Kidney tubule cell (primary cell): ENCODE data around the gene ILK.

Experiments used
- DNase-seq: peaks from one replicate; pipeline ENCODE4 v3.0.0-alpha.2; 2018; ENCODE audit warnings: low spot score

Gene ILK

DNA sequence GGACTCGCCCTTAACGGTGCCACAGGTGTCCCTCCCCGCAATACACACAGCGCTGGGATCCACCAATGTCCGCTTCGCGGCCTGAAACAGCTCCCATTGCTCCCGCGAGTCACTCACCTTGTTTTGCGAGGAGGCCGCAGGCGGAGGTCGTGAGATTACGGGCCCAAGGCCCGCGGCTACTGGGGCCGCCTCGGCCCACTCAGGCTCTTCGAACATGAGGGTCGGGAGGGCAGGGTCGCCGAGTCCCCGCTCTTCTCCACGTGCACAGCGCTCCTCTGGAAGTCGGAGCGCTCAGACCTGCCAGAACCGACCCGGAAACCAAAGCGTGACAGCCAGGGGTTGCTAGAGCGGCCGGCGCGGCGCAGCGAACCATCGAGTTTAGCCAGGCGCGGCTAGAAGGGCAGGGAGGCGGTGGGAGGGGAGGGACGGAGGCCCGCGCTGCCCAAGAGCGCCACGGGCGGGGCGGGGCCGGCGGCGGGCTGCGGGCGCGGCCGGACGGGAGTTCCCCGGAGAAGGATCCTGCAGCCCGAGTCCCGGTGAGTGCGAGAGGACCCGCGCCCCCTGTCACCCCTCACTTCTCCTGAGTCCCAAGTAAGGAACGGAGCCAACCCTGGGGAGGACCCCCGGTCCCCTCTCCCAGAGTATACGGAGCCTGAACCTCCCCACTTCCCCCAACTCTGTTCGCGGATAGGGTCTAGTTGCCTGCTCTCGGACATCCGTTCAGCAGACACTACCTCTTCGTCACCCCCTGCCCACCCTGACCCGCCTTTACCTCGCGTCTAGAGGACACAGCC lies at the start of gene ILK, which contains the start of gene RRP8:
ILK (plus strand) TSS at position 488 of the 794 bp plus-strand sequence. CDS start 498 bp downstream, outside the sequence.
RRP8 (minus strand) TSS at position 330 of the 794 bp plus-strand sequence; CDS start at position 216, 114 bp downstream.
- DNase-seq, result peak; percentile 90

DNA sequence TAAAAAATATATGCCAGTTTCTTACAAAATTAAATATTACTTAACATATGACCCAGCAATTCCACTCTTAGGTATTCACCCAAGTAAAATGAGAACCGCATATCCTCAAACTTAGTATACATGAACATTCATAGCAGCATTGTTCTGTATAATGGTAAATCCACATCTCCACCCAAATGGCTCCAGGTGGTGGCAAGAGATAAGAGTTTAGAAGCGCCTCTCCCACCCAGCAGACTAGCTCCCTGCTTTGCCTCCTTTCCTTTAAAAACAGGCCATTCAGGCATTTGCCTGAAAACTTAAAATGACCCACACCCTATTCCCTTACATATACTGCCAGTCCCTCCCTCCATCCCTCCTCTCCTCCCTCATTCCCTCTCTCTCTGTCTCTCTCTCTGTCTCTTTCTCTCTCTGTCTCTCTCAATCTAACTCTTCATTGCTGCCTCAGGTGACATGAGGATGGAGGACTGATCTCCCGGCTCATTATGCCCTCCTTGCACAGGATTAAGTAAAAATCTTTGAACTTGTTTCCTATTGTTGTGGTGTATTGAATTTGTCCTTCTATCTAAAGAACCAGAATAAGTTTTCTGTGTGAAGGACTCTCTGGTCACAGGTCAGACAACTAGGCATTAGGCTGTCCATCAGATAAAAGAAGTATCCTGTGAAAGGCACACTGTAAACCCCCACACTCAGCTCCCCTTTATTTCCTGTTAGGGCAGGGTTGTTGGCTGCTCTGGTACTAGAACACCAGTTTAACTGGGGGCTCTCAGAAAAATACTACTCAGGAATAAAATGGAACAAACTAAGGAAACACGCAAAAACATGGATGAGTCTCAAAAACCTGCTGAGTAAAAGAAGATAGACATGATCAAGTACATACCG lies 48.5 kb upstream of the ILK start:
- no peak for DNase-seq

DNA sequence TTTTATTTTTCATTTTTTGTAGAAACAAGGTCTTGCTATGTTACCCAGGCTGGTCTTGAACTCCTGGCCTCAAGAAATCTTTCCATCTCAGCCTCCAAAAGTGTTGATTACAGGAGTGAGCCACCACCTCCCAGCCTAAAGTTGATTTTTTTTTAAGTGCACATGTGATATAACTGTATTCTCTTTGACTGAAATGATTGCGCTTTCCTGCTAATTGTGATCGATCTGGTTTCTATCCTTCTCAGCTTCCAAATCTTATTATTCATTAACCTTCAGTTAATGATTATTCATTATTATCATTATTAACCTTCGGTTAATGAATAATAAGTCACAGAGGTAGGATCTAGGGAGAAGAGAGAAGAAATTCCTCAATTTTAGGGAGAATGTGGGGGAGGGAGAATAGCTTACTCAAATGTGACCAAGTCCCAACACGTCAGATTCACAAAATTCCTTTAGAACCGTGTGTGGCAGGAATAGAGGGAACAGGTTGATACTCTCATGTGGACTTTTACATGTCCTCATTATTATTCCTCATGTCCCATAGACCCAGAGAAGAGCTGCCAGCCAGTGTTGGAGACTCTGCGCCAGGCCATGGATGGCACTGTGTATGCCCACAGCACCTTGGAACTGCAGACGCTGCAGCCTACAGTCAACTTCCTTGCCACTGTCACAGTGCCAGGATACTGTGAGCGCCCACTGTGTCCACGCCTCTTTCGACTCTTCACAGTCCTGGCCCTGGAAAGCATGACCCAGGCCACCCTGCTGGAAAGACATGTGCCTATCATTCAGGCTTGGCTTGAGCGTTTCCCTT lies 47.2 kb upstream of the ILK start:
- peak; percentile 61 for DNase-seq

DNA sequence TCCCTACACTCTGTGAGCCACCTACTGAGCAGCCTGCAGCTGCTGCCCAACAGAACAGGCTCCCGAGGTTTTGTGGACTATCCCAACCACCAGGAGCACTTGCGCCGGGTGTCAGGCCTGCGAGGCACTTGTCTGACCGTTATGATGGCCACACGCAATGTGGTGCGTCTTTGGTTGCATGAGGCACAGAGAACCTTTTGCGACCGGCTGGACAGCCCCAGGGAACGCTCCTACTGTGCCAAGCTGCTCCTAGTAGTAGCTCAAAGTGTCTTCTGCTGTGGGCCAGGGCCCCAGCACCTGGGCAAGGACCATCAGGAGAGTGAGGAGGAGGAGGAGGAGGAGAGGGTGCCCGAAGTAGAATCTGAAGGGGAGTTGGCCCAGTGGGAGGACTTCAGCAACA lies 46.5 kb upstream of the ILK start:
- DNase-seq, result no peak

DNA sequence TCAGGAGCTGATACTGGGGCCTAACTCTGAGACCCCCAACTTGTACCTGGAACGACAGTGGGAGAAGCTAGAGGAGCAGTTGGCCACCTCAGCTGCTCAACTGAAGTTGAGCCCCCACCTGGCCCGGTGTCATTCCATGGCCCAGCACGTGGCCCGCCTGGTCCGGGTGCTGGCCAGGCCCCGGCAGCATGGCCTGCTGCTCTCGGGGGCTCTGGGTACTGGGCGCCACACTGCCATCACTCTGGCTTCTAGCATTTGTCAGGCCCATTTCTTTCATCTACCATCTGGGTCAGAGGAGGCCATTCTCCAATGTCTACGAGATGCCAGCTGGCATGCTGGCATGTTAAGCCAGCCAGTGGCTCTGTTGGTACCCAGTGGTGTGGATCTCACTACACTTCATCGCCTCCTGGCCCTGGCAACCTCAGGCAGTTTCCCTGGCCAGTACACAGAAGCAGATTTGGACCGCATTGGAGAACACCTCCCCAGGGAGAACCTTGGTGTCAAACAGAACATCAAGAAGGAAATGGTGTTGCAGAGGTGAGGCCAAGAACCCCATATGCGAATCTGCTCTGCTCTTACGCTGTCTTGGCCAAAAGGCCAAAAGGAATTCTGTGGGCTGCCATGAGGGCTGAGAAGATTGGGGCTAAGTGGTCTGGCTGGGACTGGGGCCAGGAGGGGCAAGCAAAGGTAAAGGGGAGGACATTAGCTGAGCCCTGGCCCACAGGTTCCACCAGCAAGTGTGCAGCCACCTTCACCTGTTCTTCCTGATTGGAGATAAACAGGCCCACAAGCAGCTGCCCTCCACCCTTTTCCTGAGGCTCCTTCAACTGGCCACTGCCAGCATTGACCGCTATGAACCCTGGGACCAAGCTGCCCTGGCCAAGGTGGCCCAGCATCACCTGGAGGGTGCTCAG lies 45.6 kb upstream of the ILK start:
- no peak for DNase-seq

DNA sequence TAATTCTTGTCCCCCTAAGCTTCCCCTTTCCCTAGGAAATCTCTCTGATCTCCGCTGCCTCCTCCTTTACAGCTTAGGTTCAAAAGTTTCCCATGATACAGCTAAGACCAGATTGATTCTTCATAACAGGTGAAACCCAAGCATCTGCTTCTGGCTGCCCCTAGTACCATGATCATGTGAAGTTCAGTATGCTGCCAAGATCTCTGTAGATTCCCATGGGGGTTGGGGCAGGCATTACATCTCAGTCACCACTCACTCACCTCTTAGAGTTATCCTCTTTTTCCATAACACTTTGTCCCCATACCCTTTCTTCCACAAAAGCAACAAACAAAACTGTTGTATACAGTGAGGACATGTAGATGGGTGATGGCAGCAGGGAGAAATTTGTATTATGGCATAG lies 44.2 kb upstream of the ILK start:
- DNase-seq, result no peak

DNA sequence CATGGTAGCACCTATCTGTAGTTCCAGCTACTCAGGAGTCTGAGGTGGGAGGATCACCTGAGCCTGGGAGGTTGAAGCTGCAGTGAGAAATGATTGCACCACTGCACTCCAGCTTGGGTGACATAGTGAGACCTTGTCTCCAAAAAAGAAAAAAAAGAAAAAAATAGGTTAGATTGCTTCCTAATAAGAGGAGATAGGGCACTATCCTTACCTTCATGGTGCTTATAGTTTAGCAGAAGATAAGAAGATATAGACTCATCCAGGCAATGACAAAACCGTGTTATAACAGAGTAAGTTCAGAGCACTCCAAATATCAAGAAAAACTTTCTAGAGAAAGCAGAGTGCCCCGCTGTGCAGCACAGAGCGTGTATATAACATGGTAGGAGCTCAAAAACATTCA lies 42.3 kb upstream of the ILK start:
- DNase-seq, result no peak

DNA sequence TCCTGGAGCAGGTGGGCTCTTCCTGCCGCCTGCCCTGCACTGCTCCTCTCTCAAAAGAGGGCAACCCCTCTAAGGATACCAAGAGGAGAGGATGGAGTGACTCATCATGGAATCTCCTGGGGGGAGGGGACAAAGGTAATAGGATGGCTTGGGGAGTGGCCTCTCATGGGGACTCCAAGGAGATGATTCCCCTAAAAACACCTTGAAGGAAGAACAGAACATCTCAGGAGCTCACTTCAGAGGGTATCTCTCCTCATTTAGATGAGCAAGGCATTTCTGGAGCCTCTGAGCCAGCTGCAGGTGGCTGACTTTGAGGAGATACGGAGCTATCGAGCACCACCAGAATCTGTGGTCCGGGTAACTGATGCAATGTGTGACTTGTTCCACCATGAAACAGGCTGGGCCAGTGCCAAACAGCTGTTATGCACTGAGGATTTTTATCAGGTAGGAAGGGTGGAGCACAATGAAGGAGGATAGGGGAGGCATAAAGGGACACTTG lies 40.4 kb upstream of the ILK start:
- peak; percentile 12 for DNase-seq

DNA sequence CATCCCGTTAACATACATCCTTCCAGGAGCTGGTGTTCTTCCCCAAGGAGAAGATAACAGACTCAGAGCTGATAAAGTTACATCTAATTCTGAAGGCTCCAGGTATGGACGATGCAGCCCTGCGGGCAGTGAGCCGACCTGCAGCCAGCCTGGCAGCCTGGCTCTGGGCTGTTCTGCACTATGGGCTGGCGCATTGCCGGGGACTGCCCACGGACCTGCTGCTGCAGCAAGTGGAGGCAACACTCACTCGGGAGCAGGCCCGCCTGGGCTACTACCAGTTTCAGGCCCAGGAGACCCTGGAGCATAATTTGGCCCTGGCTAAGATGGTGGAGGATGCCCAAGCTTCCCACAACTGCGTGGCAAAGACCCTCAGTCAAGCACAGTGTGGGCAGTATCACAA lies 39.9 kb upstream of the ILK start:
- no peak for DNase-seq

DNA sequence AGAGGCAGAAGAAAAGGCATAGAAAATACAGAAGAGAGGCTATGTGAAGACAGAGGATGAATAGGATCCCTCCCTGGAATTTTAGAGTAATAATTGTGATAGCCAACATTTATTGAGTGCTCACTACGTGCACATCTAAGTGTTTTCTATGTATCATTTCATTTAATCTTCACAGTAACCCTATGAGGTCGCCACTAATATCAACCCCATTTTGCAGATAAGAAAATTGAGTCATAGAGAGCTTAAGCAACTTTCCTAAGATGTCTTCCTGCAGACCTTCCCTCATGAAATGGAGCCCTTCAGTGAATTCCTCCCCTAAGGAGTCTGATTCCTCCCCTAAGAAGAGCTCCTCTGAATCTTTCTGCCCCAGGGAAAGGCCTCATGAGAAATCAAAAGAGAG lies 38.2 kb upstream of the ILK start:
- DNase-seq, result no peak

DNA sequence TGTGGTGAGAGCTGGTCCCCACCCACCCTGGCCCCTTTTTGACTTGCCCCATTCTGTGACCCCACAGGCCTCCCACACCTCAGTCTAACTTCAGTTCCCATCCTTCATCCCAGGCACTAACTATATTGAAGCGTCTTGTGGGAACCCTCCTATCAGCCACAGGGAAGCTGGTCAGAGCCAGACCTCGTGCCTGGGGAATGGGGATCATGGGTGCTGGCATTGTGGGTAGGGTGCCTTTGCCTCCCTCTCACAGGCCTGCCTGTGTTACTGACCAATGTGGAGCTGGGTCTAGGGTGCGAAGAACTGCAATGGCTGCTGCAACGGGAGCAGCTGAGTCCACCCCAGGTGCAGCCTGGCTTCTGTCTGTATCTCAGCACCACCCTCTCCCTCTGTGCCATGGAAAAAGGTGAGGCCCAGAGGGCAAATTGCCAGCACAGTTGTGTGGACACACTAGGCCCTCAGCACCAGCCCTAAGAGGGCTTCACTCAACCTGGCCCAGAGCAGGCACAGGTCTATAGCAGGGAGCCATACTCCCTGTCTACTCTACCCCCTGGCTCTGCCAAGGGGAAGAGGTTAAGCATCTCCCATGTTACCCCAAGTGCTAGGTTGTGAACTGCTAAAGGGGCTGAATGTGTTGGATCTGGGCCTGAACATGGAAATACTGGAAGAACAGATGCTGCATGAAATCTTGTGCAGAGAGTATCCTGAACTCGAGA lies 37.4 kb upstream of the ILK start:
- DNase-seq, result no peak

DNA sequence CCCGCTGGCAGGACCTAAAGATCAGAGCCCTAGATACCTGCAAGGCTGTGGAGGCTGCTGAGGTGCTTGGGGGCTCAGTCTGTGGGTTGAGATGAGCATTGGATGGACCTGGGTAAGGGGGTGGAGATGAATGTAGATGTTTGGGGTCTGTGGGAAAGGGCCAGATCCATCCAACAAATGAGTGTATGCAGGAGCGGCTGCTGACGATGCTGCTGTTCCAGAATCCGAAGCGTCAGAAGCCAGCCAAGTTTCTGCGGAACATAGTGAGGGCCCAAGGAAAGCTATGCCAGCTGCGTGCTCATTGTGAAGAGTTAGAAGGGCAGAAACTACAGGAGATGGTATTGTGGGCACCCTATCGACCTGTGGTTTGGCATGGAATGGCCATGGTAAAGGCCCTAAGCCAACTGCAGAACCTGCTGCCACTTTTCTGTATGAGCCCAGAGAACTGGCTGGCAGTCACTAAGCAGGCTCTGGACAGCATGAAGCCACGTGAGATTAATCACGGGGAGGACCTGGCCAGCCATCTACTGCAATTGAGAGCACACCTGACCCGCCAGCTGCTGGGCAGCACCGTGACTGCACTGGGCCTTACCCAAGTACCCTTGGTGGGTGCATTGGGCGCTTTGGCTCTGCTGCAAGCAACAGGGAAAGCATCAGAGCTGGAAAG lies 36.7 kb upstream of the ILK start:
- DNase-seq, result no peak

DNA sequence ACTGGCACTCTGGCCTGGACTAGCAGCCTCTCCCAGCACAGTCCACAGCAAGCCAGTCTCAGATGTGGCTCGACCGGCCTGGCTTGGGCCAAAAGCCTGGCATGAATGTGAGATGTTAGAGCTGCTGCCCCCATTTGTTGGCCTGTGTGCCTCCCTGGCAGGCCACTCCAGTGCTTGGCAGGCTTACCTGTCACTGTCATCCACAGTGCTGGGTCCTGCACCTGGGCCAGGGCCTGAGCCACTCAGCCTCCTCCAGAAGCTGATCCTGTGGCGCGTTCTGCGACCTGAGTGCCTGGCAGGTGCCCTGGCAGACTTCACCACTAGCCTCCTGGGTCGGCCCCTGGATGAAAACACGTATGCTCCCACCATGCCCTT lies 36.2 kb upstream of the ILK start:
- no peak for DNase-seq

DNA sequence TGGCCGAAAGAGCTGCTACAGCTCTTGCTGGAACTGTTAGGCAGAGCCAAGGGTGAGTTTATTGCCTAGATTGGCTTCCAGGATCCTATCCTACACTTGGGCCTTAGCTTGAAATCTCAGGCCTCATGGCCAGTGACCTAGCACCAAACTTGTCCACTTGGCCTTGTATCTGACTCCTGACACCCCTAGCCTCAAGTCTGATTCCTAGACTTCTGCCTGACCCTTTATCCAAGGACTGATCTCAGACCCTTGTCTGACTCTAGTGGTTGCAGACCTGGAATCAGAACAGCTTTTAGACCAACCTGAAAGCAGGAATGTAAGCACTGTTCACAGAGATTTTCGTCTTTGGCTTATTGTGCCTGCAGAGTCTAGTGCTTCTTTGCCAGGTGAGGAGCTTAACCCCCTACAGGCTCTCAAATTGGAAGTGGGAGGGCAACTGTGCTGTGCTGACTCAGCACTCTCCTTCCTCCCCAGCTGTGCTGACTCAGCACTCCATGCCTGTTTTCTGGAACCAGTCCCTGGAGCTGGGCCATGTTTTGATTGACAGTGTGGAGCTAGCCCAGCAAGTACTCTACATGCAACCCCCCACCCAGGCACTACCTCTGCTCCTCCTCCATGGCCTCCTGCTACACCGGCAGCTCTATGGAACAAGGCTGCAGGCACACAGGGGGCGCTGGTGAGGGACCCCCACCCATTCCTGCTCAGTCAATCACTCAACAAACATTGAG lies 35.2 kb upstream of the ILK start:
- peak; percentile 71 for DNase-seq

DNA sequence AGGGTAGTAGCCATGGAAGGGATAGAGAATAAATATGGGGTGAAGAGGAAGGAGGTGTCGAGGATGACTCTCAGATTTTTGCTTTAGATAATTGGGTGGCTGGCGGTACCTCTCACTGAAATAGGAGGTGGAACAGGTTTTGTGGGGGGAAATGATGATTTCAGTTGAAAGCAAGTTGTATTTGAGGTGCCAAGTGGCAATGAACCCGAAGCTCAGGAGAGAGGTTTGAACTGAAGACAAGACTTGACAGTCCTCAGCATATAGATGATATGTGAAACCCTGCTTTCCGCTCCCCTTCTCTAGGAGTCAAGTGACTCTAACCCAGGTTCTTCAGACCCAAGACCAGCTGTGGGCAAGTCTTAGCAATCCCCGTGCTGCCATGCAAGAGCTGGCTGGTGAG lies 33.9 kb upstream of the ILK start:
- DNase-seq, result no peak

DNA sequence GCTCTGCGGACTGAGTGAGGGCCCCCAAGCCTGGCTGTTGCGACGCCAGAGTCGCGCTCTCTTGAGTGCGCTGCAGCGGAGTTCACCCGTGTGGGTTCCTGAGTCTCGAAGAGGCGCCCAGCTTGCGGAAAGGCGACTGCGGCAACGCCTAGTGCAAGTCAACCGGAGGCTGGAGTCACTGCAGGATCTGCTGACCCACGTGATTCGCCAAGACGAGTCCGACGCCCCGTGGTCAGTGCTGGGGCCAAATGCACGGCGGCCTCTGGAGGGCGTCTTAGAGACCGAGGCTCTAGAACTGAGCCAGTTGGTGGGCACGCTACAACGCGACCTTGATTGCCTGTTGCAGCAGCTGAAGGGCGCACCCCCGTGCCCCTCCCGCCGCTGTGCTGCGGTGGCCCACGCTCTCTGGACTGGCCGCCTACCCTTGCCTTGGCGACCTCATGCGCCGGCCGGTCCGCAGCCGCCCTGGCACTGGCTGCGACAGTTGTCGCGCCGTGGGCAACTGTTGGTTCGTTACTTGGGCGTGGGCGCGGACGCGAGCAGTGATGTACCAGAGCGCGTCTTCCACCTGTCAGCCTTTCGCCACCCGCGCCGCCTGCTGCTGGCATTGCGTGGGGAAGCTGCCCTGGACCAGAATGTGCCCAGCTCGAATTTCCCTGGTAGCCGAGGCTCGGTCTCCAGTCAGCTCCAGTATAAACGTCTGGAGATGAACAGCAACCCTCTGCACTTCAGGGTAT lies 32.7 kb upstream of the ILK start:
- DNase-seq, result no peak

DNA sequence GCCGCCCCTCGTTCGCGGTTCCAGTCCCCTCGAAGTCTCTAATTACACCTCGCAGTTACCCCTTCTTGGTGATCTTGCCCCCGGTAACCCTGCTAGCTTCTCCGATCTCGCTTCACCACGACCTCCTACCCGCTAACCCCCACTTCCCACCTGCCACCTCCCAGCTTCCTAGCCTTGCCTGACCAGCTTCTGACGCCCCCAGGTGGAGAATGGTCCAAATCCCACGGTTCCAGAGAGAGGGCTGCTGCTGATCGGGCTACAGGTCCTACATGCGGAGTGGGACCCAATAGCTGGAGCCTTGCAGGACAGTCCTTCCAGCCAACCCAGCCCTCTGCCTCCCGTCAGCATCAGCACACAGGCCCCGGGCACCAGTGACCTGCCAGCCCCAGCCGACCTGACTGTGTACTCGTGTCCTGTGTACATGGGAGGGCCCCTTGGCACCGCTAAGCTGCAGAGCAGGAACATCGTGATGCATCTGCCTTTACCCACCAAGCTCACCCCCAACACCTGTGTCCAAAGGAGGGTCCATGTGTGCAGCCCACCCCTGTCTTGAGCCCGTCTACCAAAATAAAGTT lies 32.1 kb upstream of the ILK start:
- DNase-seq, result no peak

DNA sequence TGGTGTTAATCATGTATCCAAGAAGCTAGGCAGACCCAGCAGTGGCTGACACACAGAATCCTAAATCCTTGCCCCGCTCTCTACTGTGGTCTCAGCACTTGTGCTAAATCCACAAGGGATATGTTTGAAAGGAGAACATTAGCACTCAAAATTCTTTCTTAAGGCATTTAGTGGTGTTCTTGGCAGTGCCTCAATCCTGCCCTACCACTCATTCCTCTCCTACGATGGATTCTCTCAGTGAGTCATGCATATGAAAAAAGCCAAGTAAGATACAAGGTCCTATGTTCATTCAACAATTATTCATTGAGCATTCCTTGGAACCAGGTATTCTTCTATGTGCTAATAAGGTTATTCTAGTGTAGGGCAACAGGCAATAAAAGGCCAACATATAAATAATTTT lies 31.4 kb upstream of the ILK start:
- peak; percentile 52 for DNase-seq
